ENCODE measurements around the gene FBXO46. TPM values are rescaled to one million over a fixed set of nuclear protein-coding genes. Genes with fewer than 3 reads are reported as not detected.

The FBXO46 gene
- total and polyA plus RNA-seq, 2 of the 13 experiments (the other 11 are each of a cell fraction or from before 2014, with no cell fraction given) = 6.2 to 6.4 TPM

- peak; percentile 96 for TF ChIP-seq KDM2A (CRISPR knock-in tag; IDR thresholded peaks at IDR 0.05; ENCODE audit: borderline replicate concordance, low read depth)
- peak; percentile 58; the same call in 1 of the 2 replicates for TF ChIP-seq CBFB (CRISPR knock-in tag; IDR thresholded peaks at IDR 0.05)
- no peak for TF ChIP-seq PRDM4 (CRISPR knock-in tag; IDR thresholded peaks at IDR 0.05; ENCODE audit: borderline replicate concordance)
- TF ChIP-seq ZNF383 (CRISPR knock-in tag; IDR thresholded peaks at IDR 0.05; ENCODE audit: borderline replicate concordance) = no peak
- TF ChIP-seq AKNA (CRISPR knock-in tag; IDR thresholded peaks at IDR 0.05; ENCODE audit: borderline replicate concordance) = no peak
- TF ChIP-seq AGO1 (IDR thresholded peaks at IDR 0.05; ENCODE audit: low read depth, low read length, poor library complexity, severe bottlenecking) = peak; percentile 42
- TF ChIP-seq TOE1 (CRISPR knock-in tag; IDR thresholded peaks at IDR 0.05) = no peak
- no peak for TF ChIP-seq SKI (IDR thresholded peaks at IDR 0.05; ENCODE audit: partially characterized antibody)
- no peak for TF ChIP-seq HDAC6 (IDR thresholded peaks at IDR 0.05; ENCODE audit: low read depth, low read length)
- no peak for TF ChIP-seq PRDM10 (CRISPR knock-in tag; IDR thresholded peaks at IDR 0.05; ENCODE audit: low read depth)
- no peak for TF ChIP-seq FUBP1 (CRISPR knock-in tag; IDR thresholded peaks at IDR 0.05; ENCODE audit: borderline replicate concordance)
- TF ChIP-seq ZNF292 (CRISPR knock-in tag; IDR thresholded peaks at IDR 0.05; ENCODE audit: borderline replicate concordance, low read depth) = no peak
- no peak for TF ChIP-seq ZNF619 (CRISPR knock-in tag; IDR thresholded peaks at IDR 0.05)
- no peak for TF ChIP-seq ZNF33B (CRISPR knock-in tag; IDR thresholded peaks at IDR 0.05)
- TF ChIP-seq ZNF652 (CRISPR knock-in tag; IDR thresholded peaks at IDR 0.05; ENCODE audit: borderline replicate concordance, low read depth) = no peak
- TF ChIP-seq TP53 (CRISPR knock-in tag; conservative IDR thresholded peaks at IDR 0.05) = no peak
Measured at GRCh38 chr19:45681391-45682015, 49.2 kb downstream of the FBXO46 start (continued).
